GM10266 (cell line): ENCODE data around the gene SYK.

Experiments
- DNase-seq: peaks from one replicate; pipeline ENCODE4 v3.0.0; 2012; ENCODE audit errors: extremely low spot score
- CTCF ChIP-seq: IDR thresholded peaks from 2 replicates; pipeline ENCODE4 v1.5.1; 2012; ENCODE audit warnings: mild to moderate bottlenecking, low read depth; ENCODE audit not compliant: control insufficient read depth, insufficient read depth; ENCODE audit errors: missing control alignments

Gene SYK

DNA sequence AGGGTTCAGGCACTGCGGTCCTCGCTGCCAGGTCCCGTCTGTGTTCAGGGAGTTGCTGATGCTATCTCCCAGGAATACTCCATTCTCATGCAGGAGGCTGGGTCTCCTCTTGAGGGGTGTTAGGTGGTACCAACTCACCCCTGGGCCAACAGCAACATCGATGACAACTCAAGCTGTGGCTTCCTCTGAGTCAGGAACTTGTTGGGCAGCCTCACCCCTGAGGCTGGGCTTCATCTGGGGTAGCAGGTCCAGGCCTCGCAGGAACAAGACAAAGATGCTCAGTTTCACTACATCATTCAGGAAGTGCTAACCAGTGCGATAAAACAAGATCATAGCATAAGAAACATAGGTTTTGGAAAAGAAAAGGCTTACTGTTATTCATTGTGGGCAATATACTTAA, 125.9 kb downstream of the SYK start:
- no peak for DNase-seq
- no peak for TF ChIP-seq CTCF

- TF ChIP-seq CTCF: no peak
- no peak for DNase-seq
These were observed 128.0 kb downstream of the SYK start for GRCh38 chr9:90929626-90930025.

DNA sequence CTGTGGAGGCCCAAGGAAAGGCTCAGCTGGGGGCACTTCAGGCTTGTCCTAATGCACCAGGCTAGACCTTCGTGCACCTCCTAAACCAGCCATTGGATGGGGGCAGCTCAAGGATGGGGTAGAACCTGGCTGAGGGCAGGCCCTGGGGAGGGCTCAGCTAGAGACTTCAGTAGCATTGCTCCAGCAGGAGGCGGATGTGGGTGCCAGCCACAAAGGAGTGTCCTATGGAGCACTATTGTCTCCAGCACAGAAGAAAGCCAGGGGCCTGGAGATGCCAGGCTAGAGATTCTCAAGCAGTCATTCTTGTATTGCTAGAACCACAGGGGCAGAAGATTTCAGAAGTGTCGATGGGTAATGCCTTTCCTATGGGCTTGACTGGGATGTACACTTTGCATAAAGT, 131.8 kb downstream of the SYK start:
- no peak for DNase-seq
- no peak for TF ChIP-seq CTCF

DNA sequence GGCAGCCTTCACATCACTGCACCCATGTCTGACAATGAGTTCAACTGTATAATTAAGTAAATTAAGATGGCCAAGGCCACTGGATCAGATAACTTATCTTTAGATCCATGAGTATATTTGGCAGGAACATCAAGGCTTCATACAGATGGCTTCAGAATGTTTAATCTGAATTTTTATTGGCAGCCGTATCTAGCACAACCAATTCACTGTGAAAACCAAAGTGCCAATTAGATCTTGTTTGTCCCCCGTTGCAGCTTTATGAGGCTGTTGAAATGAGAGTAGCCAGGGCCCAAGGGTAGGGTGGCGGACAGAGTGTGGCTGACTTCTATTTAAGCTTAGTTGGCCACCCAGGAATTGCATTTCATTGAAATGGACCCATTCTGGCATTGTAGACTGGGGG, 137.7 kb downstream of the SYK start:
- TF ChIP-seq CTCF: no peak

GRCh38 chr9:90940280-90940679, 138.7 kb downstream of the SYK start:
- DNase-seq: no peak
- no peak for TF ChIP-seq CTCF

More for the DNA sequence above, 137.7 kb downstream of the SYK start:
- no peak for DNase-seq

DNA sequence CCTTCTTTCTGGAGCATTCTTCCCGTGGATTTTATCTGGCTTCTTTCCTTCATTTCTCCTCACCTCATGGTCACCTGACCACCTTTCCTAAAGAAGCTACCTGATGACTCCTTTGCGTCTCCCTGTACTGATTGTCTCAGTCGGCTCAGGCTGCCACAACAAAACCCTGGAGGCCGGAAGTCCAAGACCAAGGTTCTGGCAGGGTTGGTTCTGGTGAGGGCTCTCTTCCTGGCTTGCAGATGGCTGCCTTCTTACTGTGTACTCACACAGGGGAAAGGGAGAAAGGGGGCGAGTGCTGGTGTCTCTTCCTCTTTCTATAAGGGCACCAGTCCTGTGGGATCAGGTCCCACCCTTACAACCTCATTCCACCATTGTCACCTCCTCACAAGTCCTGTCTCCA, 140.0 kb downstream of the SYK start:
- TF ChIP-seq CTCF: no peak

GRCh38 chr9:90942555-90942954, 140.9 kb downstream of the SYK start:
- TF ChIP-seq CTCF: no peak
- DNase-seq: no peak

More for the DNA sequence above, 140.0 kb downstream of the SYK start:
- DNase-seq: no peak
